Bronchial epithelial cell (primary cell): ENCODE results near the gene MYO1D. TPM values are rescaled to one million over a fixed set of nuclear protein-coding genes. Genes with fewer than 3 reads are reported as not detected.
"Not testable (repeated sequence)": the region's sequence is repeated elsewhere in the genome, so short reads cannot be mapped to it uniquely, and the experiment has no call there.

Experiments
- DNase-seq: peaks from one replicate; pipeline ENCODE4 v3.0.0-alpha.2; 2010; ENCODE audit warnings: low read depth
- FAIRE-seq: peaks from 2 replicates; lab custom pipeline; 2011; peaks lifted over from hg19 to GRCh38; lab: Jason Lieb, UNC
- H3K27me3 ChIP-seq: 2 replicates; pipeline ENCODE4 v1.5.1; 2011; ENCODE audit warnings: low read length; ENCODE audit not compliant: control insufficient read depth, insufficient read depth
- H3K36me3 ChIP-seq: 2 replicates; pipeline ENCODE4 v1.5.1; 2011; ENCODE audit warnings: low read length; ENCODE audit not compliant: control insufficient read depth, insufficient read depth
- H3K4me3 ChIP-seq: 2 replicates; pipeline ENCODE4 v1.5.1; 2011; ENCODE audit warnings: mild to moderate bottlenecking, low read depth, low read length, control low read depth
- total RNA-seq: library from RNA; depleted of rRNA; stranded (reverse); fragments of >200 nt; gene quantifications from 2 replicates; pipeline ENCODE4 v1.2.1, GENCODE V29; 2014
- TF ChIP-seq, protein P1 (sequence below): IDR thresholded peaks from 2 replicates; pipeline ENCODE4 v1.5.1; 2011; ENCODE audit warnings: mild to moderate bottlenecking, moderate library complexity, low read length, control low read depth, inconsistent platforms; ENCODE audit not compliant: insufficient read depth, severe bottlenecking

The MYO1D gene
- total RNA-seq, 1 donor from 2014 or later: 35.8 TPM

DNA sequence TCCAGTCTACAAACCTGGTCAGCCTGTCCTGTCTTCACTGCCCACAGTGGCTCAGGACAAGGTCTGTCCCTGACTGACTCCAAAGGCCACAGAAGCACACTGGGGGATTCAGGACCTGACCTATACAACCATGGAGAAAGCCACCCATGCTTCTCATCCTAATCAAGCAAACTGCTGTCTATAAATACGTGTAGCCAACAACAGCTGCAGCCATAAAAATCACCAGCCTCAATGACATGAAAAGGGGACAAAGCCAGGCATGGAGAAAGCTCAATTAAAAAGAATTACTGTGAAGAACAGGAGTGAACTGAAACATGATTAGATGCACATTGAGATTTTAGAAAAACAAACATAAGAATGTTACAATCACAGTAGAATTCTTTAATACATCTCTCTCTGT, 220.0 kb downstream of the MYO1D start:
- FAIRE-seq (no peak), DNase-seq (no peak)
- H3K36me3 ChIP-seq: peaks cover 9% of the 10 kb centered on the region
- H3K27me3 ChIP-seq: no peaks in the 10 kb centered on the region
- H3K4me3 ChIP-seq: no peak overlapping the region
- TF ChIP-seq, protein P1, sequence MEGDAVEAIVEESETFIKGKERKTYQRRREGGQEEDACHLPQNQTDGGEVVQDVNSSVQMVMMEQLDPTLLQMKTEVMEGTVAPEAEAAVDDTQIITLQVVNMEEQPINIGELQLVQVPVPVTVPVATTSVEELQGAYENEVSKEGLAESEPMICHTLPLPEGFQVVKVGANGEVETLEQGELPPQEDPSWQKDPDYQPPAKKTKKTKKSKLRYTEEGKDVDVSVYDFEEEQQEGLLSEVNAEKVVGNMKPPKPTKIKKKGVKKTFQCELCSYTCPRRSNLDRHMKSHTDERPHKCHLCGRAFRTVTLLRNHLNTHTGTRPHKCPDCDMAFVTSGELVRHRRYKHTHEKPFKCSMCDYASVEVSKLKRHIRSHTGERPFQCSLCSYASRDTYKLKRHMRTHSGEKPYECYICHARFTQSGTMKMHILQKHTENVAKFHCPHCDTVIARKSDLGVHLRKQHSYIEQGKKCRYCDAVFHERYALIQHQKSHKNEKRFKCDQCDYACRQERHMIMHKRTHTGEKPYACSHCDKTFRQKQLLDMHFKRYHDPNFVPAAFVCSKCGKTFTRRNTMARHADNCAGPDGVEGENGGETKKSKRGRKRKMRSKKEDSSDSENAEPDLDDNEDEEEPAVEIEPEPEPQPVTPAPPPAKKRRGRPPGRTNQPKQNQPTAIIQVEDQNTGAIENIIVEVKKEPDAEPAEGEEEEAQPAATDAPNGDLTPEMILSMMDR: no peak

DNA sequence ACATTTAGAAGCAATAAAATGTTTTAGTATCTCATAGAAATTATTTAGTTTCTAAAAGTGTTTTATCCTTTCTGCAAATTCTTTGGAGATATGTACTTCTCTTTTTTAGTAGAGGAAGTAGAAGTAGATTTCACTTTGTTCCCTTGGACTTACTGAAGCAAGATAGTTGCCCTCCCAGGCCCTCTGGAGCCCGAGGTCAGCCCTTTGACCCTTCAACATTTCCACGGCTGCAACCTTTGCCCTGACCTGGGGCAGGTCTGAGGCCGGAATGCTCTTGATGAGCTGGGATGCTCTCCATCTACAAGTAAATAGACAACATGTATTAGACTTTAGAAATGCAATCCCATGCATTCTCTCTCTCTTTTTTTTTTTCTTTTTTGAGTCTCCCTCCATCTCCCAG, 222.6 kb downstream of the MYO1D start:
- Histone ChIP-seq H3K27me3 (no peaks in the 10 kb centered on the region), H3K4me3 (no peak overlapping the region), H3K36me3 (peaks cover 13% of the 10 kb centered on the region)
- TF ChIP-seq, protein P1: no peak
- no peak for FAIRE-seq
- DNase-seq: no peak

DNA sequence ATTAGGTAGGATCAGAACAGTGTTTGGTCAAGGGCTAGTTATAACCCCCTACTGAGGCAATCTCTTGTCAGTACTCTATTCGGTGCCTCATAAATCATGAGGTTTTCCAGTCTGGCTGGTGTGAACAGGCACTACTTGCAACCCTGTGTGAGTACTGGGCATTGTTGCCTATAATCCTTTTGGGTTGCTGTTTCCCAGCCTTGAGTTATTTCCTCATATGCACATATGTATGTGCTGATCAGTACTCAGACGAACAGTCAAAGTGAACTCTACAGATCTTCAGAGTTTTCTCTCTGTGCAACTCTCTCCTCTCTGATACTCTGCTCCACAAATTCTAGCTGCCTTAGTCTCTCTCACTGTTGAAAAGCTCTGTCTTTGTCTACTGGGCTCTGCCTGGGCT, 225.8 kb downstream of the MYO1D start:
- Histone ChIP-seq H3K36me3 (peaks cover 12% of the 10 kb centered on the region), H3K27me3 (no peaks in the 10 kb centered on the region), H3K4me3 (no peak overlapping the region)
- FAIRE-seq: no peak
- no peak for DNase-seq
- TF ChIP-seq, protein P1: no peak

DNA sequence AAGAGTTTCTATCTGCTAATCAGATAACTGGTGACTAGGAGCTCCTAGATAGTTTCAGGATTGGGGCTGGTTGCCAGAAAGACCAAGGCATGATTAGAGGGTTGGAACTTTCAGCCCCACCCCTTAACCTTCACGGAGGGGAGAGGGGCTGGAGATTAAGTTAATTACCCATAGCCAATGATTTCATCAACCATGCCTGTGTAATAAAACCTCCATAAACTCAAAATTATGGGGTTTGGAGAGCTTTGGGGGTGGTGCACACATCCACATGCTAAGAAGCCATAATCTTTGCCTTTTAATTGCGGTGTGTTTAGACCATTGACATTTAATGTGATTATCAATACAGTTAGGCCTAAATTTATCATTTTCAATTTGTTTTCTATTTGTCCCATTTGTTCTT, 228.5 kb downstream of the MYO1D start:
- DNase-seq (no peak), FAIRE-seq (no peak)
- Histone ChIP-seq H3K4me3 (no peak overlapping the region), H3K36me3 (peaks cover 4% of the 10 kb centered on the region), H3K27me3 (no peaks in the 10 kb centered on the region)
- TF ChIP-seq, protein P1: no peak

DNA sequence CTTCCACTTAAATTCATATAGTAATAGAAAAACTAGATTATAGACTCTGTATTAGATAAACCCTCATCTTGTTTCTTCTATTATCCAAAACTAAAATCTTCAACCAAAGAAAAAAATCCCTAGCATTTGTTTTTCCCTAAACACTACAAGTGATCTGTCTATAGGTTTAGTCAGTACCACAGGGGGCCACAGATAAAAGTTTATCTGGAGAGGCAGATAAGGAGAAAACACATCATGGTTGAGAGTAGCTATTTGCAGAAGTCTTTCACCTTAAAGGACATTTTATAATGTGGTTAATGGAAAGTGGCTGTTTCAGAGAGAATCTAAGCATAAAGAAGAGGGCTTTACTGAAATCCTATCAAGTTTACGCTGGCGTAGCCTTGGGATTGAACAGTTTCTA, 230.0 kb downstream of the MYO1D start:
- H3K36me3 ChIP-seq: peaks cover 4% of the 10 kb centered on the region
- FAIRE-seq: no peak
- DNase-seq: no peak

DNA sequence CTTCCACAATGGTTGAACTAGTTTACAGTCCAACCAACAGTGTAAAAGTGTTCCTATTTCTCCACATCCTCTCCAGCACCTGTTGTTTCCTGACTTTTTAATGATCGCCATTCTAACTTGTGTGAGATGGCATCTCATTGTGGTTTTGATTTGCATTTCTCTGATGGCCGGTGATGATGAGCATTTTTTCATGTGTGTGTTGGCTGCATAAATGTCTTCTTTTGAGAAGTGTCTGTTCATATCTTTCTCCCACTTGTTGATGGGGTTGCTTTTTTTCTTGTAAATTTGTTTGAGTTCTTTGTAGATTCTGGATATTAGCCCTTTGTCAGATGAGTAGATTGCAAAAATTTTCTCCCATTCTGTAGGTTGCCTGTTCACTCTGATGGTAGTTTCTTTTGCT, 235.4 kb downstream of the MYO1D start:
- not testable (repeated sequence) for H3K27me3 ChIP-seq, DNase-seq, H3K4me3 ChIP-seq, FAIRE-seq, H3K36me3 ChIP-seq

More for the DNA sequence above, 230.0 kb downstream of the MYO1D start:
- Histone ChIP-seq H3K27me3 (no peaks in the 10 kb centered on the region), H3K4me3 (no peak overlapping the region)
- TF ChIP-seq, protein P1: no peak
